ENCODE measurements around the gene ARNT2. TPM values are rescaled to one million over a fixed set of nuclear protein-coding genes. Genes with fewer than 3 reads are reported as not detected.

Gene ARNT2
- total RNA-seq, 2 donors from 2014 or later, result not detected

DNA sequence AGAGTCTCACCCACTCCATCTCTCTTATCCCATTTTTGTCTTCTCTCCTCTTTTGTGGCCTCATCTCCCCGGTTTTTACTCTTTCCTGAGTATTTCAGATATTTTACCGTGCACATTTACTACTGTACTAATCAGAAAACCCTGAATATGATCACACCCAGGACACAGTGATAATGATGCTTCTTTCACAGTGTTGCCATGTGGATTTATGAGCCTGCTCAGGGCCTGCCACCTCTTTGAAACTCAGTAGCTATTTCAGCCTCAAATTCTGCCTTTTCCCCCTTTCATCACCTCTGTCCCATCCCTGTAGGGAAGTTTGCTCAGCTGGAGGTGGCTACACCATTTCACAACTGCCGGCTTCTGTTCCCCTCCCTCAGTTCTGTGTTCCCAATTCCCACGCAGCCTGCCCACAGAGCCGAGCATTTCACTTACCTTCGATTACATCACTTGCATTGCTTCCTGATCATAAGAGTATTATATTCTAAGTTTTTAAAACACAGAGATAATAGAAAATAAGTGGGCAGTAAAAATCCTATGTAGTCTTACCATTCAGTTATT is 33.2 kb downstream of the ARNT2 start:
- H3K36me3 Mint-ChIP-seq (ENCODE audit: low read depth), result no peaks in the 10 kb centered on the region
- H3K4me1 Mint-ChIP-seq, result peaks cover 4% of the 10 kb centered on the region
- no peak for DNase-seq
- H3K27me3 Mint-ChIP-seq, result peaks cover 62% of the 10 kb centered on the region
- no peak overlapping the region for H3K27ac Mint-ChIP-seq
- no peaks in the 10 kb centered on the region for H3K9me3 ChIP-seq (ENCODE audit: control insufficient read depth, low read length, poor library complexity, severe bottlenecking)
- no peak for ATAC-seq
- no peak overlapping the region for H3K4me3 Mint-ChIP-seq

DNA sequence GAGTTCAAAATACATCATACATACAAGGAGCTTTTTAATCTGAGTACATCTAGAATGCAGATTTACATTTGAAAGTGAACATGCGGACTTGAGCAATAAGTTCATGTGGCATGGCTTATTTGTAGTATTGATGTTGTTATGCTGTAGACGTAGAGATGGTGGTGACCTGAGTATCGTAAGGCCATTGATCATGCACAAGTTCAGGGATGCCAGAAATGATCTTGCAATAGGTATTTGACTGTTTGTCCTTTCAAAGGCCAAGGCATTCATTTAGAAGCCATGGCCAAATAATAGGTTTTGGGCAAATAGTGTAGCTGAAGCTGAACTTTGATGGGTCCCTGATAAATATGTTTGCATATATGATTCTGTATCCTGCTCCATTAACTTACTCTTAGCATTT is 35.0 kb downstream of the ARNT2 start:
- no peak overlapping the region for H3K27ac Mint-ChIP-seq
- no peaks in the 10 kb centered on the region for H3K36me3 Mint-ChIP-seq (ENCODE audit: low read depth)
- peaks cover 56% of the 10 kb centered on the region for H3K27me3 Mint-ChIP-seq
- DNase-seq (no peak), ATAC-seq (no peak)
- peaks cover 4% of the 10 kb centered on the region for H3K4me1 Mint-ChIP-seq
- no peaks in the 10 kb centered on the region for H3K9me3 ChIP-seq (ENCODE audit: control insufficient read depth, low read length, poor library complexity, severe bottlenecking)
- no peak overlapping the region for H3K4me3 Mint-ChIP-seq

DNA sequence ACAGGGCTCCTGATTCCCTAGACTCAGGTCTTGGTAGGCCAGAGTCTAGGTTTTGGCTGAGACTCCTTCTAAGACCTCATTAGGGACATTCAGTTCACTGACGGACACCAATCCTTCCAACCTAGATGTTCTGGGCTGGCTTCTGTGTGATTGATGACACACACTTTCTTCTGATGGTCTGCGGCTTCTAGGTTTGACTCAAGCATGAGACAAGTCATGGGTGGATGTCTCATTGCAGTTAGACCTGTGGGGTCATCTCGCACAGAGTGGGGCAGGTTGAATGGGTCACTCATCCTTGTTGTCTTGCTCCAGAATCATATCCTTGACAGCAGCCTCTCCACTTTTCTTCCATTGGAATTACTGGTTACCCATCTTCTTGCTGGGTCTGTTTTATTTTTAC is 35.8 kb downstream of the ARNT2 start:
- no peaks in the 10 kb centered on the region for H3K36me3 Mint-ChIP-seq (ENCODE audit: low read depth)
- H3K4me3 Mint-ChIP-seq, result no peak overlapping the region
- H3K27me3 Mint-ChIP-seq, result peaks cover 49% of the 10 kb centered on the region
- H3K4me1 Mint-ChIP-seq, result peaks cover 4% of the 10 kb centered on the region
- H3K27ac Mint-ChIP-seq, result no peak overlapping the region
- no peak for DNase-seq
- no peaks in the 10 kb centered on the region for H3K9me3 ChIP-seq (ENCODE audit: control insufficient read depth, low read length, poor library complexity, severe bottlenecking)
- no peak for ATAC-seq

DNA sequence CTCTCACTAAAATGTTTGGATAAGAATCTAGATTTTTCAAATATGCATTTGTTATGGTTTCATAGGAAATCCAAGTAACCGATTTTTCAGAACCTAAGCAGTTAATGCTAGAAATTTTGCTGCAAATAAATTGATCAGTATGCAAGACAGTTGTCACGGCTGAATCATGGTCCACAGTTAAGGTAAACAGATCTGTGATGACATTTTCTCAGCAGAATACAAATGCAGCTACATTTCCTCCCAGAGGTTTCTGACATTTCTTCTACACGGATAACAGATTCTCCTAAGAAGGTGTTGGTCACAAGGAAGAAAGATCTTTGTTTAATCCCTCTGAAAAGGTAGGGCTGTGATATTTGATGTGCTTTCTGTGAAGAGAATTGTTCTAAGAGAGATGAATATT is 36.9 kb downstream of the ARNT2 start:
- ATAC-seq (no peak), DNase-seq (no peak)
- H3K27ac Mint-ChIP-seq, result no peak overlapping the region
- no peaks in the 10 kb centered on the region for H3K9me3 ChIP-seq (ENCODE audit: control insufficient read depth, low read length, poor library complexity, severe bottlenecking)
- H3K27me3 Mint-ChIP-seq, result peaks cover 43% of the 10 kb centered on the region
- H3K36me3 Mint-ChIP-seq (ENCODE audit: low read depth), result no peaks in the 10 kb centered on the region
- no peak overlapping the region for H3K4me3 Mint-ChIP-seq
- H3K4me1 Mint-ChIP-seq, result peaks cover 4% of the 10 kb centered on the region

DNA sequence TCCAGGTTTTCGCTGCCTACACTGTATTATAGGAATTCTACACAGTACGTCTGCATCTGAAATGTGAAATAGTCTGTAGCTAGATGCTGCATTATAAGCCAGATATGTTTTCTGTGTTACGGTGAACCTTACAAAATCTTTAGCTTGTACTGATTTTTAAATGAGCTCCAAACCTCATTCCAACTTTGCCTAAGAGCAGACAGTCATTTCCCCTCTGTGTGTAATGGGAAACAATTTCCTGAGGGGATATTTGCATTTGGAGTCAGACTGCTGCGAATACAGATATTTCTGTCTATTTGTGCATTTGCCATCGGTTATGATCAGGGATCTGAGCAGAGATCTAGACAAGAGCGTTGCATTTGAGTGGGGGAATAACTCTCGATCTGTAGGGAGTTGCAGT is 37.5 kb downstream of the ARNT2 start:
- H3K4me1 Mint-ChIP-seq, result peaks cover 3% of the 10 kb centered on the region
- H3K4me3 Mint-ChIP-seq, result no peak overlapping the region

DNA sequence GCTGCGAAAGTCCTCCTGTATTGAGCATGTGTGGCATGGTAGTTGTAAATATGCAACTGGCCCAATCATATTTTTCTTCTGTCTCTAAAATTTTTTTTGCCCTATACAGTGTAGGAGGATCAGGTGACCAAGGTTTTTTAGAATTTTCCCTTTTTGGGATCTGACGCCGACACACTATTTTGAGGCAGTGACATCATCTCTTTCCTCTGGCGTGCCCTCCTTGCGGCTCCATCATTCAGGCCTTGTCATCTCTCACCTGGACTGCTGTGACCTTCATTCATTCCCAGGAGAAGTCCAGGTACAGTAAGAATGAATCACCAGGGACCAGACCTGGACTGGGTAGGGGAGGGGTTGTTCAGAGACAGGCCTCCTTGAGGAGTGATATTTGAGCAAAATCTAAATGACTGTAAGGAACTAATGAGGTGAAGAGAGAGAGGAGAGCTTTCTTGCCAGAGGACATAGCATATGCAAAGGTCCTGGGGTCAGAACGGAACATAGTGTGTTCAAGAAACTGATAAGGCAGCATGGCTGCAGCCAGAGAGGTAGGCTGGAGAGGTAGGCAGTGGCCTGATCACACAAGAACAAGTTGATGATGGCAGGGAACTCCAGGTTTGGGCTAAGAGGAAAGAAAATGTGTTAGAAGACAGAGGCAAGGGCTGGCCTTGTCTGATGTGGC is 38.7 kb downstream of the ARNT2 start:
- H3K4me1 Mint-ChIP-seq, result no peaks in the 10 kb centered on the region
- ATAC-seq, result no peak

More for the DNA sequence above, 37.5 kb downstream of the ARNT2 start:
- no peak for ATAC-seq
- DNase-seq, result no peak
- peaks cover 41% of the 10 kb centered on the region for H3K27me3 Mint-ChIP-seq
- H3K27ac Mint-ChIP-seq, result no peak overlapping the region
- no peaks in the 10 kb centered on the region for H3K36me3 Mint-ChIP-seq (ENCODE audit: low read depth)
- no peaks in the 10 kb centered on the region for H3K9me3 ChIP-seq (ENCODE audit: control insufficient read depth, low read length, poor library complexity, severe bottlenecking)

DNA sequence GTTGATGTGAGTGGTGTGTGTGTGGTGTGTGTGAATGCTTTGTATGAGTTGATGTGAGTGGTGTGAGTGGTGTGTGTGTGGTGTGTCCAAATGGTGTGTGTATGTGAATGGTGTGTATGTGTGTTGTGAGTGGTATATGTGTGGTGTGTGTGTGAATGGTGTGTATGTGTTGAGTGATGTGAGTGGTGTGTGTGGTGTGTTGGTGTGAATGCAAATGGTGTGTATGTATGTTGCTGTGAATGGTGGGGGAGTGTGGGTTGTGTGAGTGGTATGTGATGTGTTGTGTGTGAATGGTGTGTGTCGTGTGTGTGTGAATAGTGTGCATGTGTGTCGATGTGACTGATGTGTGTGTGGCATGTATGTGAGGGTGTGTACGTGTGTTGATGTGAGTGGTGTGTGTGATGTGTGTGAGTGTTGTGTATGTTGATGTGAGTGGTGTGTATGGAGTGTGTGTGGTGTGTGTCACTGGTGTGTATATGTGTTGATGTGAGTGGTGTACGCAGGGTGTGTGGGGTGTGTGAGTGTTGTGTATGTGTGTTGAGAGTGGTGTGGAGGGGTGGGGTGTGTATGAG is 40.6 kb downstream of the ARNT2 start:
- H3K9me3 ChIP-seq (ENCODE audit: control insufficient read depth, low read length, poor library complexity, severe bottlenecking), result no peaks in the 10 kb centered on the region
- no peaks in the 10 kb centered on the region for H3K4me1 Mint-ChIP-seq
- ATAC-seq (no peak), DNase-seq (no peak)
- no peaks in the 10 kb centered on the region for H3K36me3 Mint-ChIP-seq (ENCODE audit: low read depth)
- peaks cover 22% of the 10 kb centered on the region for H3K27me3 Mint-ChIP-seq
- H3K4me3 Mint-ChIP-seq, result no peak overlapping the region
- H3K27ac Mint-ChIP-seq, result no peak overlapping the region

More for the DNA sequence above, 38.7 kb downstream of the ARNT2 start:
- H3K36me3 Mint-ChIP-seq (ENCODE audit: low read depth), result no peaks in the 10 kb centered on the region
- H3K27ac Mint-ChIP-seq, result no peak overlapping the region
- peaks cover 31% of the 10 kb centered on the region for H3K27me3 Mint-ChIP-seq
- DNase-seq, result no peak
- H3K9me3 ChIP-seq (ENCODE audit: control insufficient read depth, low read length, poor library complexity, severe bottlenecking), result no peaks in the 10 kb centered on the region
- H3K4me3 Mint-ChIP-seq, result no peak overlapping the region

DNA sequence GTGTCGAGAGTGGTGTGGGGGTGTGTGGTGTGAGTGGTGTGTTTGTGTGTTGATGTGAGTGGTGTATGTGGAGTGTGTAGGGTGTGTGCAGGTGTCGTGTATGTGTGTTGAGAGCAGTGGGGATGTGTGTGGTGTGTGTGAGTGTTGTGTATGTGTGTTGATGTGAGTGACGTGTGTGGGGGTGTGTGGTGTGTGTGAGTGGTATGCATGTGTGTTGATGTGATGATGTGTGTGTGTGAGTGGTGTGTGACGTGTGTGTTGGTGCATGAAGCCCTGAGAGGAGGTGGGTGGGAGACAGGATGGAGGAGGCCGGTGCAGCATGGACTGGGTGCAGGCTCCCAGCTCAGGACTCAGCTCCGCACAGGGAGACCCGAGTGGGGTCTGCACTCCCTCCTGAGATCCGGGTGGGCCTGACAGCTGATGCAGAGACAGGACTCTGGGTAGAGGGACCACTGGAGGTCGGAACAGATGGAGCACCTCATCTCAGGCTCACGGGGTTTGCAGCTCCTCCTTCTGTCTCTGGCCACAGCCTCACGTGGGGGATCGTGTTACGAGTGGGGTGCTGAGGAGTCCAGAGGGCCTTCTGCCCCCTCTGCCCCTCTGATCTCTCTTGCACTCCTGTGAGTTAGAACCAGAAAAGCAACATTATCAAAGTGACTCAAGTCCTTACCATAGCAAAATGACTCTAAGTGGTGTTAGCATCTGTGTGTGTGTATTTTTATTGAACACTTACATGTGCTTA is 41.3 kb downstream of the ARNT2 start:
- Mint-ChIP-seq H3K27ac (no peak overlapping the region), H3K36me3 (ENCODE audit: low read depth) (no peaks in the 10 kb centered on the region), H3K27me3 (peaks cover 16% of the 10 kb centered on the region), H3K4me3 (no peak overlapping the region), H3K4me1 (no peaks in the 10 kb centered on the region)
- ATAC-seq (no peak), DNase-seq (no peak)
- H3K9me3 ChIP-seq (ENCODE audit: control insufficient read depth, low read length, poor library complexity, severe bottlenecking), result no peaks in the 10 kb centered on the region

DNA sequence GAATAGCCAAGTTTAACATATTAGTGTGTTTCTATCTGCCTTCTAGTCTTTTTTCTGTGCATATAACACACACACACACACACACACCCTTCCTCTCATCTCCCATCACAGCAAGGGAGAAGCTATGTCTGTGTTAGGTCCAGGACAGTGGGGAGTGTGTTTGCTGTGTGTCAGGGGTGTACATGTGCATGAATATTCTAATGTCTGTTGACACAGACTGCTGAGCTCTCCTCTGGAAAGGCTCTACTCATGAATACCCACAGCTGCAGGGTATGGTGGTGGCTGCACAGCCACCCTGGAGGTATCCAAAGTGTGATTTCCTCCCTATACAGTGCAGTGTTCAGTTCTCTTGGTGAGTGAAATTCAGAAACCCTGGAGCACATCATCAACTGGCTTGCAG is 42.9 kb downstream of the ARNT2 start:
- Mint-ChIP-seq H3K36me3 (ENCODE audit: low read depth) (no peaks in the 10 kb centered on the region), H3K27me3 (peaks cover 16% of the 10 kb centered on the region), H3K4me3 (no peak overlapping the region), H3K27ac (no peak overlapping the region), H3K4me1 (no peaks in the 10 kb centered on the region)
- no peak for ATAC-seq
- DNase-seq, result no peak
- no peaks in the 10 kb centered on the region for H3K9me3 ChIP-seq (ENCODE audit: control insufficient read depth, low read length, poor library complexity, severe bottlenecking)

DNA sequence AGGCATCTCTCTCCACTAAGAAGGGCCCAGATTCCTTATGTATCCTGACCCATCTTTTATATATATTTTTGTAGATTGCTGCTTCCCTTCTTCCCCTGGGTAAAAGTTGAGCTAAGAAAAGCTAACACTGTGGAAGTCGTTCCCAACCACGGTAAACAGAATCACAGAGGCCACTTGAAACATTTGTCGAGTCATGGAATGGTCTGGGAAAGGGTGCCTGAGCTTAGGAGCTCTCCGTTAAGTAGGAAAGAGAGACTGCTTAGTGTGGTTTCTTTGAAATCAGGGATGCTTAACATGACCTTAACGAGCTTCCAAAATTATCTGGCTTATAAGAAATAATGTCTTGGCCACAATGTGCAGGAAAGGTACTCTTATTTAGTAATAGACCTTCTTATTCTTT is 45.6 kb downstream of the ARNT2 start:
- Mint-ChIP-seq H3K4me1 (no peaks in the 10 kb centered on the region), H3K27ac (no peak overlapping the region), H3K27me3 (peaks cover 30% of the 10 kb centered on the region), H3K4me3 (no peak overlapping the region), H3K36me3 (ENCODE audit: low read depth) (no peaks in the 10 kb centered on the region)
- H3K9me3 ChIP-seq (ENCODE audit: control insufficient read depth, low read length, poor library complexity, severe bottlenecking), result no peaks in the 10 kb centered on the region
- ATAC-seq (no peak), DNase-seq (no peak)

DNA sequence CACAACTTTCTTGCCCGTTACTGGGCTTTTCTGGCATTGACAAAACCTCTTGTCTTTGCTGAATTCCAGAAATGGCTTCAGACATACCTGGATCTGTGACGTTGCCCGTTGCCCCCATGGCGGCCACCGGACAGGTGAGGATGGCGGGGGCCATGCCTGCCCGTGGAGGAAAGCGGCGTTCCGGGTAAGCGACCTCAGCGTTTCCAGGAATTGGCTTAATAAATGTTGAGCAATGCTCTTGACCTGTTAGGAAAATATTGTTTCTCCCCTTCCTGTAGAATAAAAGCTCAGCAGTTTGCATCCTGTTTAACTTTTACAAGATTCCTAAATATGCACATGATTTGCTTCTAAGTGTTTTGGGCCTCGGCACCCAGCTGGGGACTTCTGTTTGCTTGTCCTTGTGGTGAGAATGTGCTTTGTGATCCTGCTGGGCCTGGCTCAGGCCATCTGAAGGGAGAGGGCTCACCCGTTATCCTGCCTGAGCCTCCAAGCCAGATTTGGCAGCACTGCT is 46.7 kb downstream of the ARNT2 start:
- ATAC-seq (no peak), DNase-seq (no peak)
- Mint-ChIP-seq H3K36me3 (ENCODE audit: low read depth) (no peaks in the 10 kb centered on the region), H3K4me3 (no peak overlapping the region), H3K4me1 (no peaks in the 10 kb centered on the region), H3K27ac (no peak overlapping the region), H3K27me3 (peaks cover 37% of the 10 kb centered on the region)
- H3K9me3 ChIP-seq (ENCODE audit: control insufficient read depth, low read length, poor library complexity, severe bottlenecking), result peaks cover 2% of the 10 kb centered on the region

DNA sequence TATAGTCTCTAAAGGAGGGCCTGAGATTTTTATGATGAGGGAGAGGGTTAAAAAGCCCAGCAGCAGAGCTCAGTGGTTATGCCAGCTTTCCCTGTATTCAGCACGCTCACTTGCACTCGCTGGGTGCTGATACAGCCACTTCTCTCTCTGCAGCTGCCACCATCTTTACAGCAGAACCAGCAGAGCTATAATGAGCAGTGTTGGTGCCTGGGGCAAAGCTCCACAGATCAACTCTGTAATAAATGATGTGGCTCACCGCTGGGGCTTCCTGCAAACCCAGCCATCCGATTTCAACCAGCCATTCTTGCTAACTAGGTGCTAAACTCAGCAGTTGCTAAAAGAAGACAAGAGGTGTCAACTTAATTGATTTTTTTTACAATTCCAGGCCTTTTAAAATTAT is 48.0 kb downstream of the ARNT2 start:
- peaks cover 2% of the 10 kb centered on the region for H3K9me3 ChIP-seq (ENCODE audit: control insufficient read depth, low read length, poor library complexity, severe bottlenecking)
- ATAC-seq (no peak), DNase-seq (no peak)
- Mint-ChIP-seq H3K27me3 (peaks cover 41% of the 10 kb centered on the region), H3K27ac (no peak overlapping the region), H3K4me3 (no peak overlapping the region), H3K36me3 (ENCODE audit: low read depth) (no peaks in the 10 kb centered on the region), H3K4me1 (no peaks in the 10 kb centered on the region)

DNA sequence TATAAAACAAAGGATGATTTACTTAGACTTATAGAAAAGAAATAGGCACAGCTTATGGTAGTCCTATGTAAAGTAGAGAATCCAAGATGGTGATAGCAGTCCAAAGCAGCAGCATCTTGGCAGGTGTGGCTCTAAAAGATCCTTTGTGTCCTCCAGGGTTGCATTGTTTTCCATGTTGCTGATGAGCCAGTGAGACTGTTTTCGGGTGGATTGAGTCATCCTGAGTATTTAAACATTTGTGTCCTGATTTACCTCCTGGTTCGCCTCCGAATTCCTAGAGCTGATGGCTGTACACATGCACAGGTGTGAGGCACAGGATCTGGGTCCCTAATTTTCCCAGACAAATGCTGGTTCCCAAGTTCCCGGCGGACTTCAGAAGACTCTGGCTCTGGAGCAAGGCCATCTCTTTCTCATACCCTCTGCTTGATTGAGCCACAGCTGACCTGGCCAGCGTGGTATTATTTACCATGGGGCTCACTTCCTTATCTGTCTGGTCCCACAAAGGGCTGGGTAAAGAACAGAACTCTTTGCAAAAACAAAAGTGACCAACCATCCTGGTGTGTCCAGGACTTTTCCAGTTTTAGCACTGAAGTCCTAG is 51.0 kb downstream of the ARNT2 start:
- no peak for ATAC-seq
- peaks cover 41% of the 10 kb centered on the region for H3K27me3 Mint-ChIP-seq

More for the DNA sequence above, 51.0 kb downstream of the ARNT2 start:
- peaks cover 2% of the 10 kb centered on the region for H3K9me3 ChIP-seq (ENCODE audit: control insufficient read depth, low read length, poor library complexity, severe bottlenecking)
- Mint-ChIP-seq H3K4me3 (no peak overlapping the region), H3K36me3 (ENCODE audit: low read depth) (no peaks in the 10 kb centered on the region), H3K4me1 (no peaks in the 10 kb centered on the region), H3K27ac (no peak overlapping the region)
- DNase-seq, result no peak
